ENCODE data around the gene PANK4. TPM values are rescaled to one million over a fixed set of nuclear protein-coding genes. Genes with fewer than 3 reads are reported as not detected.

Gene PANK4
- total and polyA plus RNA-seq, 2 of the 8 experiments (the other 6 are each of a cell fraction or from before 2014, with no cell fraction given): 20.1 to 29.7 TPM

- no peak overlapping the region for H4K5ac ChIP-seq (ENCODE audit: insufficient read length, low read depth, low read length)
- peaks cover 0 to 8% (median 2%) of the 10 kb centered on the region in 4 experiments; a peak in 3 of 7 replicates for H3K27me3 ChIP-seq (replicated peaks in 1 of 4; ENCODE audit: control insufficient read depth in 3 of 4, extremely low read depth in 1 of 4, insufficient read depth in 3 of 4, low read length in 3 of 4)
- H3K18ac ChIP-seq (ENCODE audit: extremely low read depth, low read length): no peak overlapping the region
- no peak overlapping the region for H4K8ac ChIP-seq (ENCODE audit: extremely low read depth, insufficient read depth, low read length)
- H4K91ac ChIP-seq (replicated peaks; ENCODE audit: insufficient read length, low read length): no peak overlapping the region
- CTCF ChIA-PET (ENCODE audit: partially characterized antibody): interaction anchor here (0.6 to 1.2 kb wide), 5 partner anchors 21 to 314 kb away, joined by 3 to 5 read pairs (median 3); no protein-coding TSS in a partner anchor
- no peak overlapping the region for H2BK20ac ChIP-seq (ENCODE audit: low read length)
- H2BK5ac ChIP-seq (ENCODE audit: low read depth, low read length): no peak overlapping the region
- no peak overlapping the region for H2BK15ac ChIP-seq (ENCODE audit: low read length)
- H3K14ac ChIP-seq (ENCODE audit: insufficient read length): no peak overlapping the region
- no peaks in the 10 kb centered on the region for H3K9me3 ChIP-seq (ENCODE audit: insufficient read depth in 2 of 2, low read depth in 1 of 2, low read length in 1 of 2)
- no peak for FAIRE-seq
- H3K79me1 ChIP-seq (ENCODE audit: low read depth, low read length): no peaks in the 10 kb centered on the region
- no peaks in the 10 kb centered on the region for H3K23me2 ChIP-seq (ENCODE audit: low read depth, low read length)
- no peaks in the 10 kb centered on the region for H3K4me1 ChIP-seq (replicated peaks in 1 of 4; ENCODE audit: control insufficient read depth in 3 of 4, insufficient read depth in 4 of 4, low read length in 3 of 4)
- H4K20me1 ChIP-seq (replicated peaks in 1 of 2; ENCODE audit: control insufficient read depth in 1 of 2, insufficient read depth in 2 of 2, low read length in 2 of 2): peaks cover 4 to 12% of the 10 kb centered on the region in 2 experiments
- H2BK120ac ChIP-seq (replicated peaks; ENCODE audit: low read depth, low read length): no peak overlapping the region
- H3K27ac ChIP-seq (ENCODE audit: low read depth, low read length): no peak overlapping the region
- POLR2A ChIA-PET (ENCODE audit: partially characterized antibody): interaction anchor here (0.6 to 2.3 kb wide), 6 partner anchors 9 to 823 kb away, joined by 3 to 6 read pairs (median 4); no protein-coding TSS in a partner anchor
- H3K36me3 ChIP-seq (ENCODE audit: control insufficient read depth in 2 of 4, insufficient read depth in 4 of 4, low read length in 3 of 4): no peaks in the 10 kb centered on the region
- WGBS, 2 experiments (ENCODE audit: extremely low coverage in 1 of 2, insufficient coverage in 1 of 2, insufficient read length in 1 of 2, insufficient replicate concordance in 2 of 2, low coverage in 1 of 2, low lambda C conversion rate in 2 of 2, missing lambda C conversion rate in 1 of 2): 84% methylated on average over 27 of the region's 28 CpGs; no CpG with 5 or more reads in 1 of the 2 experiments
- no peak overlapping the region for H3K56ac ChIP-seq (replicated peaks; ENCODE audit: insufficient read length, low read depth, low read length)
- no peaks in the 10 kb centered on the region for H3K79me2 ChIP-seq (ENCODE audit: control insufficient read depth in 1 of 2, insufficient read depth in 2 of 2, low read length in 2 of 2)
- H3K4ac ChIP-seq (replicated peaks; ENCODE audit: insufficient read length, low read depth, low read length): no peak overlapping the region
- no peak overlapping the region for H2AFZ ChIP-seq (ENCODE audit: low read length)
- DNase-seq (ENCODE audit: low read depth in 1 of 2, low spot score in 2 of 2): no peak
- H3K4me2 ChIP-seq (ENCODE audit: insufficient read depth in 1 of 2, low read depth in 2 of 2, low read length in 2 of 2): no peak overlapping the region
- H2BK12ac ChIP-seq (ENCODE audit: low read depth, low read length): no peak overlapping the region
- H2AK5ac ChIP-seq (ENCODE audit: low read depth, low read length): no peak overlapping the region
- H3K4me3 ChIP-seq (ENCODE audit: extremely low read depth in 1 of 4, insufficient read depth in 2 of 4, low read depth in 3 of 4, low read length in 4 of 4): no peak overlapping the region
- H3K9ac ChIP-seq (replicated peaks in 1 of 4; ENCODE audit: extremely low read depth in 1 of 4, low read depth in 3 of 4, low read length in 3 of 4): no peak overlapping the region
- H3K23ac ChIP-seq (ENCODE audit: insufficient read length): no peak overlapping the region
- no peak for TF ChIP-seq CREB1 (IDR thresholded peaks at IDR 0.05)
- TF ChIP-seq BRCA1 (IDR thresholded peaks at IDR 0.05; ENCODE audit: low read depth, low read length): no peak
- TF ChIP-seq CTBP2 (IDR thresholded peaks at IDR 0.05; ENCODE audit: borderline replicate concordance, insufficient read depth, insufficient read length, low read length): no peak
- TF ChIP-seq RNF2 (IDR thresholded peaks at IDR 0.05; ENCODE audit: borderline replicate concordance, low read depth, low read length, missing control alignments, poor library complexity, severe bottlenecking): no peak
- TF ChIP-seq TAF7 (optimal IDR thresholded peaks at IDR 0.05; ENCODE audit: borderline replicate concordance, low read depth, low read length): no peak
- no peak for TF ChIP-seq TBP (IDR thresholded peaks at IDR 0.05; ENCODE audit: low read depth, low read length)
- TF ChIP-seq JUN (IDR thresholded peaks at IDR 0.05; ENCODE audit: low read depth, low read length): no peak
- TF ChIP-seq FOSL1 (IDR thresholded peaks at IDR 0.05; ENCODE audit: insufficient read depth, low read depth, low read length): no peak
- no peak for TF ChIP-seq RXRA (IDR thresholded peaks at IDR 0.05; ENCODE audit: insufficient read depth, low read depth, low read length)
- no peak for TF ChIP-seq SAP30 (IDR thresholded peaks at IDR 0.05; ENCODE audit: insufficient read depth, insufficient replicate concordance, low read length)
- no peak for TF ChIP-seq NRF1 (IDR thresholded peaks at IDR 0.05; ENCODE audit: low read depth, low read length)
- TF ChIP-seq SP2 (IDR thresholded peaks at IDR 0.05; ENCODE audit: low read length): no peak
These were observed 25.2 kb downstream of the PANK4 start for GRCh38 chr1:2501041-2501819.

Measured in H1 (cell line).